Erythroblast (primary cell): ENCODE measurements around the gene TMEFF2.

Experiments
- GATA1 ChIP-seq: IDR thresholded peaks from 2 replicates; pipeline ENCODE4 v1.6.1; 2011; ENCODE audit warnings: low read depth, mild to moderate bottlenecking, control low read depth, low read length, moderate library complexity
- POLR2A ChIP-seq: IDR thresholded peaks from 2 replicates; pipeline ENCODE4 v1.6.1; 2011; ENCODE audit warnings: mild to moderate bottlenecking, low read length

DNA sequence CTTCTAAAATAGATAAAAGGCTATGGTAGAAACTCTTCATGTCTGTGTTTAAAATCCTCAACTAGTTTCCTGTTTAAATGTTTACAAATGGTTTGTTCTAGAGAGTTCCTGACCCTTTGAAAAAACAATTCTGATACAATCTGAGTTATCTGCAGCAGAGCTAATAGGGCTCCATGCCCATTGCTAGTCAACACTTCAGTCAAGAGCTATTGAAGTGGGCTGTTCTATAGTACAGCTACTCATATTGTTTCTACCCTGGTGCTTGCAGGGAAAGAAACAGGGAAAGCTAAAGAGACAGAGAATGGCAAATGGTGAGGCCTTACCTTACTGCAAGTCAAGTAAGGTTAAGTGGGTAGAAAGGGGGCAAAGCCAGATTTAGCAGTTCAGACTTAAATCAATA lies 235.5 kb downstream of the TMEFF2 start:
- no peak for TF ChIP-seq POLR2A
- TF ChIP-seq GATA1, result no peak
